Neuronal stem cell (in vitro differentiated cells): ENCODE data around the gene CBFA2T3.
A peak's percentile ranks its signal among the peaks of the same experiment; 100 is the strongest.

Experiments used
- DNase-seq: peaks from one replicate; pipeline ENCODE4 v3.0.0-alpha.2; 2013; ENCODE audit warnings: low spot score
- H2AFZ ChIP-seq: one replicate; pipeline ENCODE4 v1.6.1; 2013; ENCODE audit warnings: mild to moderate bottlenecking, low read length, inconsistent platforms
- H2AK5ac ChIP-seq: 2 replicates; pipeline ENCODE4 v1.6.1; 2013; ENCODE audit warnings: low read depth, mild to moderate bottlenecking, inconsistent platforms, low read length, moderate library complexity, mixed read lengths
- H2BK120ac ChIP-seq: 2 replicates; pipeline ENCODE4 v1.6.1; 2013; ENCODE audit warnings: low read depth, mild to moderate bottlenecking, inconsistent platforms, low read length, moderate library complexity, mixed read lengths
- H2BK12ac ChIP-seq: one replicate; pipeline ENCODE4 v1.6.1; 2013; ENCODE audit warnings: low read length, inconsistent platforms
- H2BK15ac ChIP-seq: 2 replicates; pipeline ENCODE4 v1.6.1; 2013; ENCODE audit warnings: mild to moderate bottlenecking, low read length, inconsistent platforms, mixed read lengths
- H2BK5ac ChIP-seq: one replicate; pipeline ENCODE4 v1.6.1; 2013; ENCODE audit warnings: inconsistent platforms, mild to moderate bottlenecking, low read length, moderate library complexity
- H3K14ac ChIP-seq: one replicate; pipeline ENCODE4 v1.6.1; 2013; ENCODE audit warnings: low read length, inconsistent platforms
- H3K18ac ChIP-seq: 2 replicates; pipeline ENCODE4 v1.6.1; 2013; ENCODE audit warnings: low read length, inconsistent platforms
- H3K23ac ChIP-seq: 2 replicates; pipeline ENCODE4 v1.6.1; 2013; ENCODE audit warnings: low read depth, mild to moderate bottlenecking, mixed read lengths, low read length, inconsistent platforms; ENCODE audit not compliant: poor library complexity
- H3K27ac ChIP-seq: replicated peaks from 3 replicates; pipeline ENCODE4 v1.5.1; 2013; ENCODE audit warnings: low read length, inconsistent platforms
- H3K27me3 ChIP-seq, 3 experiments: 2 replicates each; pipeline ENCODE4 v1.6.1; 2013; ENCODE audit warnings: low read length in 3 of 3, mild to moderate bottlenecking in 2 of 3, inconsistent platforms in 1 of 3, low read depth in 1 of 3, mixed read lengths in 1 of 3, moderate library complexity in 1 of 3; ENCODE audit not compliant: control insufficient read depth in 3 of 3, insufficient read depth in 3 of 3
- H3K36me3 ChIP-seq, 2 donors: replicated peaks in 1 of 2; 2 replicates each; pipeline ENCODE4 v1.6.1; 2013; ENCODE audit warnings: low read length in 2 of 2; ENCODE audit not compliant: control insufficient read depth in 2 of 2, insufficient read depth in 2 of 2
- H3K4ac ChIP-seq: 2 replicates; pipeline ENCODE4 v1.6.1; 2013; ENCODE audit warnings: inconsistent platforms, mild to moderate bottlenecking, low read length, moderate library complexity
- H3K4me1 ChIP-seq, 2 donors: 1 replicate in 1 of 2; 2 replicates in 1 of 2; pipeline ENCODE4 v1.6.1; 2013; ENCODE audit warnings: low read length in 2 of 2, low read depth in 1 of 2; ENCODE audit not compliant: control insufficient read depth in 2 of 2, insufficient read depth in 1 of 2
- H3K4me2 ChIP-seq: one replicate; pipeline ENCODE4 v1.6.1; 2013; ENCODE audit warnings: mild to moderate bottlenecking, low read length, inconsistent platforms; ENCODE audit not compliant: insufficient read depth, poor library complexity, severe bottlenecking
- H3K4me3 ChIP-seq, 2 donors: 2 replicates each; pipeline ENCODE4 v1.5.1; 2013; ENCODE audit warnings: low read length in 2 of 2, mild to moderate bottlenecking in 2 of 2, inconsistent platforms in 1 of 2, moderate library complexity in 1 of 2
- H3K79me1 ChIP-seq: one replicate; pipeline ENCODE4 v1.6.1; 2013; ENCODE audit warnings: low read depth, mild to moderate bottlenecking, inconsistent platforms, low read length, moderate library complexity
- H3K9ac ChIP-seq: one replicate; pipeline ENCODE4 v1.6.1; 2013; ENCODE audit warnings: mild to moderate bottlenecking, low read depth, low read length, inconsistent platforms; ENCODE audit not compliant: poor library complexity
- H3K9me3 ChIP-seq, 2 donors: replicated peaks in 1 of 2; 2 replicates each; pipeline versions ENCODE3 to v1.6.1; 2013; ENCODE audit warnings: low read length in 2 of 2, mild to moderate bottlenecking in 2 of 2, inconsistent platforms in 1 of 2, low read depth in 1 of 2, mixed read lengths in 1 of 2, moderate library complexity in 1 of 2; ENCODE audit not compliant: control insufficient read depth in 2 of 2, insufficient read depth in 1 of 2
- H4K8ac ChIP-seq: one replicate; pipeline ENCODE4 v1.6.1; 2013; ENCODE audit warnings: low read depth, mild to moderate bottlenecking, inconsistent platforms, low read length, moderate library complexity
- H4K91ac ChIP-seq: one replicate; pipeline ENCODE4 v1.6.1; 2013; ENCODE audit warnings: low read length, low read depth, mild to moderate bottlenecking, inconsistent platforms; ENCODE audit not compliant: poor library complexity
- WGBS, 2 donors: extraction: QIAGEN DNeasy Blood & Tissue Kit; methylation state at CpG; one replicate each; pipeline ENCODE4 v1.1.7; 2013; ENCODE audit warnings: missing lambda C conversion rate in 2 of 2, mixed read lengths in 1 of 2; ENCODE audit not compliant: insufficient read length in 2 of 2, insufficient replicate concordance in 1 of 2; ENCODE audit errors: extremely low coverage in 2 of 2; 5-methylcytosine and 5-hydroxymethylcytosine counted together

Gene CBFA2T3

DNA sequence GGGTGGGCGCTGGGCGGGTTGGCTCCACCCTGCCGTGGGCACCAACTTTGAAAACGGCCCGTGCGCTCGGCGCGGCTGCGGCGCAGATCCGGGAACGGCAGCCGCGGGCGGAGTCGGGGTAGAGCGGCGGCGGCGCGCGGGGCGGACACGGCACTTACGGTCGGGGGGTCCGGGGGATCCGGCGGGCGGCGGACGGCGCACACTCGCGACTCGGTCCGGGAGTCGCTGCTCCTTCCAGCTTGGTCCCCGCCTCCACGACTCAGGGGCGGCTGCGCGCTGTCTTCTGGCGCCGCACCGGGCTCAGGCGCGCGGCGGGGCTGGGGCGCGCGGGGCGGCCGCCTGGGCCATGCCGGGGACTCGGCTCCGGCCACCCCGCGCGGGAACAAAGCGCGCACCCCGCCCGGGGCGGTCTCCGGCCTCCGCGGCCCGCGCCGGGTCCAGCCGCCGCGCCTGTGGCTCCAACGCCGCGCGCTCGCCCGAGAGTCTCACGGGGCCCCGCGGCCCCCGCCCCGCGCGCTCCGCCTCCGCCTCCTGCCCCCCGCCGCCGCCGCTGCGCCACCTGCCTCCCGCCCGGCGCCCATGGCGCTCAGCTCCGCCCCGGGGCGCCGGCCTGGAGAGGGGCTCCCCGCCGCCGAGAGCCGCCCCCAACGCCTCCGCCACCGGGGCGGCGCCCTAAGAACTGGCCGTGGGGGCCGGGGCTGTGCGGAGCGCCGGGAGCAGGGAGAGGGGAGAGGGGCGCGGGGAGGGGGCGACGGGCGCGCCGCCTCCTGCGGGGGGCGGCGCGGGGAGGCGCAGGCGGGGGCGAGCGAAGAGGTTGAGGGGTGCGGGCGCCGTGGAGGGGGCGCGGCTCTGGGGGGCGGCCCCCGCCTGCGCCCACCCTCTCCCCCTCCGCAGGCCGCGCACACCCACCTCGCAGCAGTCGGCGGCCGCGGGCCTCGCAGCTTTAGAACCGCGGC is 35.9 kb downstream of the CBFA2T3 start:
- Histone ChIP-seq H3K27me3 (peaks cover 11 to 83% (median 35%) of the 10 kb centered on the region in 3 experiments), H3K79me1 (peaks cover 2% of the 10 kb centered on the region), H4K8ac (no peak overlapping the region), H2AFZ (peak overlapping the region; percentile 76), H3K23ac (peak overlapping the region; percentile 65), H3K14ac (no peak overlapping the region), H3K27ac (no peak overlapping the region), H4K91ac (no peak overlapping the region), H2AK5ac (peak overlapping the region; percentile 98), H2BK5ac (no peak overlapping the region), H3K4ac (no peak overlapping the region), H3K4me2 (peak overlapping the region; percentile 93), H2BK120ac (no peak overlapping the region), H2BK12ac (no peak overlapping the region), H3K4me3 (peak overlapping the region; percentile 8 to 83), H2BK15ac (peak overlapping the region; percentile 87), H3K4me1 (peaks cover 0 to 10% of the 10 kb centered on the region in 2 donors), H3K36me3 (no peaks in the 10 kb centered on the region), H3K18ac (peak overlapping the region; percentile 90), H3K9ac (peak overlapping the region; percentile 84), H3K9me3 (no peaks in the 10 kb centered on the region)
- no CpG with 5 or more reads among the region's 152 CpGs for WGBS, 2 donors
- no peak for DNase-seq

DNA sequence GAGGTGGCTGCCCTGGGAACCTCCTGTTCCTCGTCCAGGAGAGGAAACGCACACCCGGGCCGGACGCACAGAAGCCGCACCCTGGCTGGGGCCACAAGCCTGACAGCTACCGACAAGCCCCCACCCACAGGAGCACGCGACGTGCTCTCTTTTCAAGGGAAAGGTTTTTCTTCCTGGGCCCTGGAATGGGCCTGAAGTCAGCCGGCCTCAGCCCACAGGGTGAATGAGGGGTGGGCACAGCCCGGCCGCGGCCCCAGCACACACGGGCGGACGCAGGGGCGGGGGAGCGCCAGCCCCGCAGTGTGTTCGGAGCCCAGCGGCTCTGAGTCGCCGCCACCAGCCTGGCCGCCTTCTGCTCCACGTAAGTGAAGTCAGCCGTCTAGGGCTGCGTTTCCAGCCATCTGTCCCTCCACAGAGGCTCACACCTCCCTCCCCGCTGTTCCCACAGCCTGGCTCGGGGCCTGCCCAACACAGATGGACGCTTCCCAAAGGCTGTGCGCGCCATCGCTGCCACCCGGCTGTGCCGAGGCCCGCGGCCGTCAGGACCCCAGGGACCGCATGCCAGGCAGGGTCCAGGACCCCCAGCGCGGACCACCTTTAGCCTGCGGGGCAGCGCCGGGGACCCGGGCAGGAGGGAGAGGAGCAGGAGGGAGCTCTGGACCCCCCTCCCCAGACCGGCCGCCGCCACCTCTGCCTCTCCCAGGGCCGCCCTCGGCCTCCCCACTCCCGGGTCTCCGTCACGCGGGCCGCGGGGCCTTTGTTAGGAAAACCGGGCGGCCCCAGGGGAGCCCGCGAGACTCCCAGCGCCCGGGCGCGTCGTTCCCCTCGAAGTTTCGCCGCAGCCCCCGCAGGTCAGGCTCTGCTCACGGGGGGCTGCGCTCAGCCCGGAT is 36.8 kb downstream of the CBFA2T3 start:
- Histone ChIP-seq H3K23ac (peak overlapping the region; percentile 65), H3K18ac (peak overlapping the region; percentile 88), H3K14ac (peak overlapping the region; percentile 63), H2AFZ (peak overlapping the region; percentile 76), H2AK5ac (peak overlapping the region; percentile 98), H3K4me3 (peak overlapping the region; percentile 8 to 83), H3K9ac (peak overlapping the region; percentile 84), H3K4ac (peak overlapping the region; percentile 93), H3K4me2 (peak overlapping the region; percentile 93), H2BK15ac (peak overlapping the region; percentile 87), H2BK120ac (no peak overlapping the region), H3K9me3 (no peaks in the 10 kb centered on the region), H2BK5ac (no peak overlapping the region), H4K8ac (no peak overlapping the region), H3K4me1 (peaks cover 0 to 10% of the 10 kb centered on the region in 2 donors), H4K91ac (no peak overlapping the region), H3K79me1 (peaks cover 2% of the 10 kb centered on the region), H3K36me3 (no peaks in the 10 kb centered on the region), H2BK12ac (peak overlapping the region; percentile 16), H3K27me3 (peaks cover 11 to 88% (median 35%) of the 10 kb centered on the region in 3 experiments), H3K27ac (no peak overlapping the region)
- WGBS, 2 donors = no CpG with 5 or more reads among the region's 73 CpGs
- DNase-seq = no peak

- H4K8ac ChIP-seq = no peak overlapping the region
- H2BK120ac ChIP-seq = no peak overlapping the region
- peak overlapping the region; percentile 55 for H2BK15ac ChIP-seq
- peak overlapping the region; percentile 56 for H2AK5ac ChIP-seq
- H3K36me3 ChIP-seq = no peaks in the 10 kb centered on the region
- H3K9ac ChIP-seq = no peak overlapping the region
- H3K4me2 ChIP-seq = no peak overlapping the region
- H3K14ac ChIP-seq = peak overlapping the region; percentile 21
- WGBS, 2 donors = no CpG with 5 or more reads among the region's 34 CpGs
- no peak overlapping the region for H3K27ac ChIP-seq
- H3K27me3 ChIP-seq = peaks cover 11 to 84% (median 35%) of the 10 kb centered on the region in 3 experiments
- peaks cover 2% of the 10 kb centered on the region for H3K79me1 ChIP-seq
- H3K4me1 ChIP-seq = peaks cover 0 to 10% of the 10 kb centered on the region in 2 donors
- H3K18ac ChIP-seq = no peak overlapping the region
- H2AFZ ChIP-seq = no peak overlapping the region
- no peak overlapping the region for H4K91ac ChIP-seq
- H2BK5ac ChIP-seq = peak overlapping the region; percentile 48
- H3K23ac ChIP-seq = peak overlapping the region; percentile 3
- no peaks in the 10 kb centered on the region for H3K9me3 ChIP-seq
- no peak for DNase-seq
- peak overlapping the region in 1 of 2 donors; percentile 19 for H3K4me3 ChIP-seq
- H2BK12ac ChIP-seq = peak overlapping the region; percentile 58
- H3K4ac ChIP-seq = peak overlapping the region; percentile 76
Observed at GRCh38 chr16:88939245-88939971, 37.6 kb downstream of the CBFA2T3 start.
